ENCODE measurements around the gene CCDC183. TPM values are rescaled to one million over a fixed set of nuclear protein-coding genes. Genes with fewer than 3 reads are reported as not detected.
A peak's percentile ranks its signal among the peaks of the same experiment; 100 is the strongest.

The CCDC183 gene
- 1.6 TPM in 1 of 2 replicates, not detected in the other for total RNA-seq (2014; rRNA removed; shearing (Covaris generic); ENCODE audit: low replicate concordance)

GRCh38 chr9:136796238-136796774 is at the start of gene CCDC183:
CCDC183 (plus strand) TSS chr9:136796338; CDS start chr9:136796398, 60 bp downstream.
- Histone ChIP-seq H3K9me2 (replicated peaks; ENCODE audit: insufficient read depth, low read length) (no peaks in the 10 kb centered on the region), H3K27me3 (ENCODE audit: low read length) (no peaks in the 10 kb centered on the region), H3K36me3 (ENCODE audit: insufficient read depth, low read length) (no peaks in the 10 kb centered on the region), H2AFZ (ENCODE audit: low read length) (no peak within 1 kb of the TSS), H3K79me2 (ENCODE audit: low read length) (peaks cover 3% of the 10 kb centered on the region; the same call in 1 of the 2 replicates), H3K4me1 (ENCODE audit: low read length) (peaks cover 73% of the 10 kb centered on the region), H3K4me2 (ENCODE audit: low read depth, low read length, poor library complexity, severe bottlenecking) (peak within 1 kb of the TSS; percentile 44), H3K9ac (ENCODE audit: low read length) (peak within 1 kb of the TSS; percentile 43), H4K20me1 (ENCODE audit: insufficient read depth, low read depth, low read length) (peaks cover 21% of the 10 kb centered on the region), H3K4me3 (ENCODE audit: low read length) (peak within 1 kb of the TSS; percentile 18; the same call in 1 of the 2 replicates), H3K27ac (ENCODE audit: low read length) (peak within 1 kb of the TSS; percentile 64), H3K9me3 (ENCODE audit: low read length) (no peaks in the 10 kb centered on the region)
- DNase-seq: no peak

GRCh38 chr9:136746621-136747020 is 49.5 kb upstream of the CCDC183 start:
- Histone ChIP-seq H3K4me1 (ENCODE audit: low read length) (peaks cover 4% of the 10 kb centered on the region), H3K9me3 (ENCODE audit: low read length) (peaks cover 5% of the 10 kb centered on the region), H3K36me3 (ENCODE audit: insufficient read depth, low read length) (no peaks in the 10 kb centered on the region; the same call in 1 of the 2 replicates), H3K9ac (ENCODE audit: low read length) (no peak overlapping the region), H3K79me2 (ENCODE audit: low read length) (no peaks in the 10 kb centered on the region), H3K4me3 (ENCODE audit: low read length) (no peak overlapping the region), H3K9me2 (replicated peaks; ENCODE audit: insufficient read depth, low read length) (no peaks in the 10 kb centered on the region), H2AFZ (ENCODE audit: low read length) (no peak overlapping the region), H4K20me1 (ENCODE audit: insufficient read depth, low read depth, low read length) (peaks cover 3% of the 10 kb centered on the region; the same call in 1 of the 2 replicates), H3K4me2 (ENCODE audit: low read depth, low read length, poor library complexity, severe bottlenecking) (no peak overlapping the region), H3K27ac (ENCODE audit: low read length) (no peak overlapping the region), H3K27me3 (ENCODE audit: low read length) (peaks cover 3% of the 10 kb centered on the region; the same call in 1 of the 2 replicates)
- no peak for DNase-seq

- Histone ChIP-seq H3K4me2 (ENCODE audit: low read depth, low read length, poor library complexity, severe bottlenecking) (no peak overlapping the region), H4K20me1 (ENCODE audit: insufficient read depth, low read depth, low read length) (peaks cover 3% of the 10 kb centered on the region; the same call in 1 of the 2 replicates), H2AFZ (ENCODE audit: low read length) (no peak overlapping the region), H3K27ac (ENCODE audit: low read length) (no peak overlapping the region), H3K9me3 (ENCODE audit: low read length) (peaks cover 12% of the 10 kb centered on the region), H3K27me3 (ENCODE audit: low read length) (peaks cover 3% of the 10 kb centered on the region; the same call in 1 of the 2 replicates), H3K4me1 (ENCODE audit: low read length) (no peaks in the 10 kb centered on the region), H3K79me2 (ENCODE audit: low read length) (no peaks in the 10 kb centered on the region), H3K9ac (ENCODE audit: low read length) (no peak overlapping the region), H3K9me2 (replicated peaks; ENCODE audit: insufficient read depth, low read length) (no peaks in the 10 kb centered on the region), H3K36me3 (ENCODE audit: insufficient read depth, low read length) (no peaks in the 10 kb centered on the region; the same call in 1 of the 2 replicates), H3K4me3 (ENCODE audit: low read length) (no peak overlapping the region)
- DNase-seq: no peak
Measured at GRCh38 chr9:136747161-136748060, 48.7 kb upstream of the CCDC183 start.

DNA sequence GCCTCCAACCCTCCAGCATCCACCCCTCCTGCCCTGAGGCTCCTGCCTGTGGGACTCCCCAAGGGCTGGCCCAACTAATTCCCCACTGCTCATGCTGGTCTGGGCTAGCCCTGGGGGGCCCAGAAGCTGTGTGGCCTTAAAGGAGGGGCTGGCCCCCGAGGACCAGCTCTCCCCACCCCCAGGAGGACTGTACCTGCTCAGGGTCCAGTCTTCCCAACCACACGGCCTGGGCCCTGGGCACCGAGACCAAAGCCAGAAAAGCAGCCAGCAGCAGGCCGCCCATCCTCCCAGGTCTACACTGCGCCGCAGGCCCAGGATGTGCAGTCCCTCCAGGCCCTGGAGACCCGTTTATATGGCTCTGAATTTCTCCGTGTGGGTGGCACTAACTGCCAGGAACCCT is 47.9 kb upstream of the CCDC183 start, which contains the start of gene LCN6:
LCN6 (minus strand) TSS at position 325 of the 400 bp plus-strand sequence; CDS start at position 283, 42 bp downstream.
- Histone ChIP-seq H3K27me3 (ENCODE audit: low read length) (peaks cover 3% of the 10 kb centered on the region; the same call in 1 of the 2 replicates), H3K27ac (ENCODE audit: low read length) (no peak within 1 kb of the TSS), H2AFZ (ENCODE audit: low read length) (no peak within 1 kb of the TSS), H3K9me3 (ENCODE audit: low read length) (peaks cover 12% of the 10 kb centered on the region), H3K36me3 (ENCODE audit: insufficient read depth, low read length) (no peaks in the 10 kb centered on the region; the same call in 1 of the 2 replicates), H4K20me1 (ENCODE audit: insufficient read depth, low read depth, low read length) (peaks cover 3% of the 10 kb centered on the region; the same call in 1 of the 2 replicates), H3K79me2 (ENCODE audit: low read length) (no peaks in the 10 kb centered on the region), H3K4me3 (ENCODE audit: low read length) (no peak within 1 kb of the TSS), H3K9me2 (replicated peaks; ENCODE audit: insufficient read depth, low read length) (no peaks in the 10 kb centered on the region), H3K4me2 (ENCODE audit: low read depth, low read length, poor library complexity, severe bottlenecking) (no peak within 1 kb of the TSS), H3K4me1 (ENCODE audit: low read length) (no peaks in the 10 kb centered on the region), H3K9ac (ENCODE audit: low read length) (no peak within 1 kb of the TSS)
- DNase-seq: no peak

GRCh38 chr9:136748666-136749611 is 47.2 kb upstream of the CCDC183 start:
- H3K36me3 ChIP-seq (ENCODE audit: insufficient read depth, low read length): no peaks in the 10 kb centered on the region; the same call in 1 of the 2 replicates
- no peak overlapping the region for H3K4me3 ChIP-seq (ENCODE audit: low read length)
- DNase-seq: no peak
- H3K9me2 ChIP-seq (replicated peaks; ENCODE audit: insufficient read depth, low read length): no peaks in the 10 kb centered on the region
- peaks cover 3% of the 10 kb centered on the region; the same call in 1 of the 2 replicates for H3K27me3 ChIP-seq (ENCODE audit: low read length)
- peaks cover 3% of the 10 kb centered on the region; the same call in 1 of the 2 replicates for H4K20me1 ChIP-seq (ENCODE audit: insufficient read depth, low read depth, low read length)
- H2AFZ ChIP-seq (ENCODE audit: low read length): no peak overlapping the region
- H3K79me2 ChIP-seq (ENCODE audit: low read length): no peaks in the 10 kb centered on the region
- H3K4me2 ChIP-seq (ENCODE audit: low read depth, low read length, poor library complexity, severe bottlenecking): no peak overlapping the region
- peaks cover 12% of the 10 kb centered on the region for H3K9me3 ChIP-seq (ENCODE audit: low read length)
- H3K27ac ChIP-seq (ENCODE audit: low read length): no peak overlapping the region
- H3K9ac ChIP-seq (ENCODE audit: low read length): no peak overlapping the region
- no peaks in the 10 kb centered on the region for H3K4me1 ChIP-seq (ENCODE audit: low read length)

GRCh38 chr9:136750526-136750925 is 45.6 kb upstream of the CCDC183 start:
- no peaks in the 10 kb centered on the region; the same call in 1 of the 2 replicates for H3K36me3 ChIP-seq (ENCODE audit: insufficient read depth, low read length)
- no peak overlapping the region for H3K27ac ChIP-seq (ENCODE audit: low read length)
- H3K79me2 ChIP-seq (ENCODE audit: low read length): no peaks in the 10 kb centered on the region

DNA sequence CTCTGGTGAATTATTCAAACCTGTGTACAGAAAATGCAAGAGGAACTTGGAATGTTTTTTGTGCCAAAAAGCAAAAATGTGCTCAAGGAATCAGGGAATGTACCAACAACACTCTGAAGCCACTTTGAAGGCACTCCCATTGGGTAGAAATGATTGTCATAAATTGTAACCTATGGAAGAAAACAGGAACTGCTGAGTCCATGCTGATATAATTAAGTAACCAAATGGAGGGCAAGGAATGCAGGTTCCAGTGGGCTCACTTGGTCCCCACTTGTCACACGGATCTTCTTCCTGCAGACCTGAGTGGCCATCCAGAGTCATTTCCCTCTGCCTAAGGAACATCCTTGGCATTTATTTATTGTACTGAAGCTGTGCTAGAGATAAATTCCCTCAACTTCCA is 44.9 kb upstream of the CCDC183 start:
- no peaks in the 10 kb centered on the region for H3K4me1 ChIP-seq (ENCODE audit: low read length)
- H3K27me3 ChIP-seq (ENCODE audit: low read length): peaks cover 3% of the 10 kb centered on the region; the same call in 1 of the 2 replicates

More at GRCh38 chr9:136750526-136750925, 45.6 kb upstream of the CCDC183 start:
- Histone ChIP-seq H2AFZ (ENCODE audit: low read length) (no peak overlapping the region), H3K27me3 (ENCODE audit: low read length) (peaks cover 3% of the 10 kb centered on the region; the same call in 1 of the 2 replicates), H3K4me3 (ENCODE audit: low read length) (no peak overlapping the region), H4K20me1 (ENCODE audit: insufficient read depth, low read depth, low read length) (peaks cover 3% of the 10 kb centered on the region; the same call in 1 of the 2 replicates), H3K9me3 (ENCODE audit: low read length) (peaks cover 12% of the 10 kb centered on the region), H3K4me2 (ENCODE audit: low read depth, low read length, poor library complexity, severe bottlenecking) (no peak overlapping the region), H3K9ac (ENCODE audit: low read length) (no peak overlapping the region), H3K4me1 (ENCODE audit: low read length) (no peaks in the 10 kb centered on the region), H3K9me2 (replicated peaks; ENCODE audit: insufficient read depth, low read length) (no peaks in the 10 kb centered on the region)
- no peak for DNase-seq

More for the DNA sequence above, 44.9 kb upstream of the CCDC183 start:
- no peak overlapping the region for H3K4me3 ChIP-seq (ENCODE audit: low read length)
- DNase-seq: no peak
- H4K20me1 ChIP-seq (ENCODE audit: insufficient read depth, low read depth, low read length): peaks cover 3% of the 10 kb centered on the region; the same call in 1 of the 2 replicates
- H3K9me2 ChIP-seq (replicated peaks; ENCODE audit: insufficient read depth, low read length): no peaks in the 10 kb centered on the region
- H3K4me2 ChIP-seq (ENCODE audit: low read depth, low read length, poor library complexity, severe bottlenecking): no peak overlapping the region
- no peak overlapping the region for H3K27ac ChIP-seq (ENCODE audit: low read length)
- no peak overlapping the region for H3K9ac ChIP-seq (ENCODE audit: low read length)
- peaks cover 12% of the 10 kb centered on the region for H3K9me3 ChIP-seq (ENCODE audit: low read length)
- H3K36me3 ChIP-seq (ENCODE audit: insufficient read depth, low read length): no peaks in the 10 kb centered on the region; the same call in 1 of the 2 replicates
- no peaks in the 10 kb centered on the region for H3K79me2 ChIP-seq (ENCODE audit: low read length)
- no peak overlapping the region for H2AFZ ChIP-seq (ENCODE audit: low read length)
